T-helper 9 cell (primary cell): ENCODE measurements around the gene EXOC6B.

ENCODE experiments used
- DNase-seq: peaks from one replicate; pipeline ENCODE4 v3.0.0-alpha.2; 2020

Gene EXOC6B

DNA sequence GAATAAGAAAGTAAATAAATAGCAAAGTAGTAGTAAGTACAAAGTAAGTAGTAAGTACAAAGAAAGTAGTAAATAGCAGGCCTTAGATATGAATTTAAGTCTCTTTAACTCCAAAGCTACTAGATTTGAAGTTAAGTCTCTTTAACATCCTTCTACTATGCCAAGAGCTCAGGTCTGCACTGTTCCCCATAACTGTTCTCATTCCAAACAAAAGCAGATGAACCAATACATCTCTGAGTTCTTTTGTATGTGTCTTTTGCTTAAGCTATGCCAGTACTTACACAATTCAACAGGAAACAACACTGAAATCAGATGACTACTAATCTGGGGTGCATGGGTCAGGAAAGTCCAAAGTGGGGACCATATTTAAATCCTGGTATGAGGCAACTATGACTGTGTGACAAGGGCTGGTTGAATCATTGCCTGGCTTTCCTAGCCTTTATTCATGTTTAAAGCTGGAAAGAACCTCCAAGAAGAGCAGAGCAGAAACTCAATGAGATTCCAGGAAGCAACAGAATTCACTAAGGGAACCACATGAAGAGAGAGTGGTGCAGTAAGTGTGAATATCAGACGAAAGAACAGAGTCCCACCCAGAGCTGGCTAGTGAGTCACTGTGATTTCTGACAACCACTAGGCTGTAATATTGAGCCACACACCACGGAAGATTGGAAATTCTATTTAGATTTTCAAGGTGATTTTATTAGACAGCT lies 627.1 kb downstream of the EXOC6B start:
- DNase-seq: no peak

GRCh38 chr2:72193723-72194122 lies 632.1 kb downstream of the EXOC6B start:
- no peak for DNase-seq

DNA sequence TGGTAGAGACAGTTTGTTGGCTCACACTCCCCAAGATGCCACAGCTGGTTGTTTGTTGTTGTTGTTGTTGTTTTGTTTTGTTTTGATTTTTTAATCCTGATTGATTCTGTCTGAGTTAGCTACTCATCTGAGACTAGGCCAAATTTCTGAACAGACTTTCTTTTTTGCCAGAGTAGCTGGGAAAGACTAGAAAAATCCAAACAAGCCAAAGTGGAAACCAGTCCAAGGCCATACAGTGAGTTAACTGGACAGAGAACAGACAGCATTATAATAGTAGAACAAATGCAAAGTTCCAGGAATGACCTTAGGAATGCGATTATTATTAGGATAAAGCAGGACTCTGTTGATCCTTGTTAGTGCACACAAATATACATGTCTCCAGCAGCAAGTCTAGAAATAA lies 634.4 kb downstream of the EXOC6B start:
- no peak for DNase-seq

DNA sequence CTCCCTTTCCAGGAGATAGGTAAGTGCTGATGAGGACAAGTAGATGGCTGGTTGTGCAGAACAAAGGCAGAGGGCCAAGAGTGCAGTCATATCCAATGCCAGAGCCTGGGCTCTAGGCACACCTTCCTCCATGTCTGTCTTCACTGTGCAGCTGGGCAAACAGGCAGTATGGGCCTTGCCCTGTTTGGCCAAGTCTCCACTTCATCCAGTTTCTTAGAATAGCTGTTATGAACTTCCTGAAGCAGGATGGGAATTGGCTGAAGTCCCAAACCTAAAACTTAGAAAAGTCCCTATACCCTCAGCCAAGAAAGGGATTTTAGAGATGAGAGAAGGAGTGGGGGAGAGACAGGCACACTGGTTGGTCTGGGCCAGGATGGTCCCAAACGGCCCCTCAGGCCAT lies 640.6 kb downstream of the EXOC6B start:
- no peak for DNase-seq

DNA sequence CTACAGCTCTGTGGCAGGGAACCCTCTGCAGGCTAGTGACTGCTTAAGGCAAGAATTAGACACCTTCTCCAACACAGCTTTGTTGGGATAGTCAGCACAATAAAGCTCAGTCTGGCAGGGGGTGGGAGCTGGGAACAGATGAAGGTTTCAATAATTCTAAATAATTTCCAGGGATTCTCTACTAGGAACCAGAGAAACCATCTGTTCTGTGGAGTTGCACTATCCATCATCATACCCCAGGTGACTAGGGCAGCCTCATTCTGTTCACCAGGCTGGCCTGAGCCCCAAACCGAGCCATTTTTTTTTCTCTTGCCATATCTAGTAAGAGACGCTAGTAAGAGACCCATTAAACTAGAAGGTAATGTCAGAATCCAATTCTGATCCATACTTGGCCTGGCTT lies 642.4 kb downstream of the EXOC6B start:
- no peak for DNase-seq

GRCh38 chr2:72183016-72183415 lies 642.8 kb downstream of the EXOC6B start:
- no peak for DNase-seq

GRCh38 chr2:72182547-72182946 lies 643.3 kb downstream of the EXOC6B start:
- no peak for DNase-seq

- no peak for DNase-seq
Observed at GRCh38 chr2:72181616-72182015, 644.2 kb downstream of the EXOC6B start.

DNA sequence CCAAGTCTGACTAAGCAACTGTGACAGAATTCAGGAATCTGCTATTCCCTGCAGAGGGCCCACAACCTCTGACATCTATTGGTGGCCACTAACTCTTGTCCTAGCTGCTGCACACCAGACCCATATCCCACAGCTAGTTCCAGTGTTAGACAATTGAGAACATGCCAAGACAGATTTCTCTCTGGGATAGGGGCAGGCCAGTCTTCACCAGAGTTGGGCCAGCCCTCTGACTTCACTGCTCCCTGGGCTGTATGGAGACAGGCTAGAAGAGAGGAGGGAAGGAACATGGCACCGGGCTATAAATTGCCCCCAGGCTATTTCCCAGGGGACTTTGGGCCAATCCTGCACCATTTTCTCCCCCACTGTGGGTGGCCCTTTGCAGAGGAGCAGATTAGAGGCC lies 645.5 kb downstream of the EXOC6B start:
- DNase-seq: no peak

GRCh38 chr2:72178551-72178950 lies 647.3 kb downstream of the EXOC6B start:
- no peak for DNase-seq

DNA sequence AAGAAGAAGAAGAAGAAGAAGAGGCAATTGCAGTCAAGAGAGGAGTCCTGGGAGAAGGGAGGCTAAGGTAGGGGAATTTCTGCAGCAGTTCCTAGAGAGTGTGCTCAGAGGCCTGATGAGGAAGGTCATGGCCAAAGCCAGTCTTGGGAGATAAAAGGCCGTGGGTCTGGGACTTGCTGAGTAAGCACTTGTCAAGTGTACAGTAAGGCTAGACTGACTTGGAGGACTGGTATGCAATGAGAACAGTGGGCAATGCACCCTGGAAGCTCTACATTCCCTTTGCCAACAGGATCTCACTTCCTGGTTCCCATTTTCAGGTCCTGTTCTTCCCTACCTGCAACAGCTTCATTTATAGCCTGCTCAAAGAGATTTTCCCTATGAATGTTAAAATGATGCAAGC lies 649.6 kb downstream of the EXOC6B start:
- no peak for DNase-seq

DNA sequence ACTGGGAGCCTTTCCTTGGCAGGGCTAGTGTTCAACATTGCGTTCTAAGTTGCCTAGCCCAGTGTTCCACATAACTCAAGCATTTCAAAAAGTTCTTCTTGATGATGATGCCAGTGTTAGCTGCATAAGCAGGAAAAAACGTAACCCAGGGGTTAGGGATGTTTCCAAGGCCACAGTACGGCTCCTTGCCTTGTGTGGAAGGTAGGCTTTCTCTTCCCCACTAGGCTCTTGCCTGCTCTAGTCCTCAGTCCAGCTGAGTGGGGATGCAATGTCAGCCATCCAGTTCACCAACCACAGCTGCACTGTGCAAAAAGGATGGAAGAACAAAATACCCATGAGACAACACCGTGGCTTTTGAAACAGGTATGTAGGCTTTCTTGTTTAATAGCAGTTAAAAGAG lies 650.2 kb downstream of the EXOC6B start:
- DNase-seq: no peak

DNA sequence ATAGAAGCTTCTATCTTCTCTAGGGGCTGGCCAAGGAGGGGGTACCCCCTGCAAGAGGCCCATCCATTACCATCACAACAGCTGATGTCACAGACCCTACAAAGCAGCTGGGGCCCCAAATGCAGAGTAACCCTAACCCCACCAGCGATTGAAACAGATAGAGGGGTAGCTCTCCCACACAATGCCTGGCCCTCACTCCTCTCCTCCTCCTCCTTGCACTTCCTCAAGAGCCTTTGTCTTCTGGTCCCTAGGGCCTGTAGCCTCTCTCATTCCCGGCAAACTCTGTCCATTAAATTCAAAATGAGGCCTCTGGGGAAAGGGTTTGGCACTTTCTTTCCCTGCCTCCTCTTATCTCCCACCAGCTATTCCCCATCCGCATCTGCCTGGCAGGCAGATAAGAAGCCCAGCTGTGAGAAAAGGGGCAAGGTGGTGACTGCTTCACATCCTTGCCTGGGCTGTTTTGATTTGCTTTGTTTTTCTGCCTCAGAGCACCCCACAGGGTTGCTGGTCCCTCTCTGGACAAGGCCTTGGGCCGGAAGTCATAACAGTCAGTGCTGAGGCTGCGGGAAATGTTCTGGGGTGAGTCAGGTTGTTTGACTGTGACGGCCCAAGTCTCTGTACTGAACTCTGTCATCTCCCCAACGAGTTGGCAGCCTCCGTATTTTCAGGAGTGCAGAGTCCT lies 652.1 kb downstream of the EXOC6B start:
- DNase-seq: no peak

GRCh38 chr2:72172478-72172877 lies 653.4 kb downstream of the EXOC6B start:
- DNase-seq: no peak

GRCh38 chr2:72166279-72166678 lies 659.6 kb downstream of the EXOC6B start:
- DNase-seq: no peak

- DNase-seq: no peak
Observed at GRCh38 chr2:72165792-72166191, 660.0 kb downstream of the EXOC6B start.

DNA sequence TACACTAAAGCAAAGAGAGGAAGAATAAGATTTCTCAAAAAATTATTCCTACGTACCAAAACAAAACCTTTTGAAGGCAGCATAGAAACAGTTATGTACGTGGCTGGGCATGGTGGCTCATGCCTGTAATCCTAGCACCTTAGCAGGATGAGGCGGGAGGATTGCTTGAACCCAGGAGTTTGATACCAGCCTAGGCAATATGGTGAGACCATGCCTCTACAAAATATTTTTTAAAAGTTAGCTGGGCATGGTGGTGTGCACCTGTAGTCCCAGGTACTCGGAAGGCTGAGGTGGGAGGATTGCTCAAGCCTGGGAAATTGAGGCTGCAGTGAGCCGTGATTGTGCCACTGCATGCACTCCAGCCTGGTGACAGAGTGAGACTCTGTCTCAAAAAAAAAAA lies 663.3 kb downstream of the EXOC6B start:
- no peak for DNase-seq

GRCh38 chr2:72159211-72159993 lies 666.4 kb downstream of the EXOC6B start:
- no peak for DNase-seq

DNA sequence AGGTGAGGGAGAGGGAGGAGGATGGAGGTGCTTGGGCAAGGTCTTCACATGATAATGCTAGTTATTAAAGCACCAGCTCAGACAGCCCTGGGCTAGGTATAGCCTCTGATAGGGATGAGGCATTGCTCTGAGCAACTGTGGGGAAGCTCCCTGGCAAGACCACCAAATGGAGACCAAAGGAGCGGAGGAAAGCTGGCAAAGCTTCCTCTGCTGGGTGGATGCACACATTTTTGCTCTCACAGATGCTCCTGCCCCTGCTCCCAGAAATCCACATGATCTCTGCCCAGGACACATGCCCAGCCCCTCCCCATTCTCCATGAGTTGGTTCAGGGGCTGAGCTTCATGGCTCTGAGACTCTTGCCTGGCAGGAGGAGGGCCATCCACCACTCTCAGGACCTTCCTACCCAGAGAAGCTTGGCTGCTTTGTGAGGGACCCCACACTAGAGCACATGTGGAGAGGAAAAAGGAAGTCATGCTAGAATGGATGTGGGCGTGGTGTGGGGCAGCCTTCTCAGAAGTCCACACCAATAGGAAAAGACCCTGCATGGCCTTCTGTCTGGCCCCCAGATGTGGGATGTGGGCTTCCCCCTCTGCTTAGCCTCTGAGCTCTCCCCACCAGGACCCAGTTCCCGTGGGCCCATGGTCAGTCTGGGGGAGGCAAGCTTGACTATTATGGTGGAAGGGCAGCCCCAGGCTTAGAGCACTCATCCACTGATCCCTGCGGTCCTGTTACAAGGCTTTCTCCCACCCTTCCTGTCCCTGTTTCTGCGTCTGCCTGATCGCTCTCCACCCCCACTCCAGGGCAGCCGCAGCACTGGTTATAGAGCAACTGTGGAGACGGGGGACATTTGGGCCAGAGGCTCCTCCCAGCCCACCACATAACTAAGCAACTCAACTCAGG lies 667.7 kb downstream of the EXOC6B start:
- DNase-seq: no peak

DNA sequence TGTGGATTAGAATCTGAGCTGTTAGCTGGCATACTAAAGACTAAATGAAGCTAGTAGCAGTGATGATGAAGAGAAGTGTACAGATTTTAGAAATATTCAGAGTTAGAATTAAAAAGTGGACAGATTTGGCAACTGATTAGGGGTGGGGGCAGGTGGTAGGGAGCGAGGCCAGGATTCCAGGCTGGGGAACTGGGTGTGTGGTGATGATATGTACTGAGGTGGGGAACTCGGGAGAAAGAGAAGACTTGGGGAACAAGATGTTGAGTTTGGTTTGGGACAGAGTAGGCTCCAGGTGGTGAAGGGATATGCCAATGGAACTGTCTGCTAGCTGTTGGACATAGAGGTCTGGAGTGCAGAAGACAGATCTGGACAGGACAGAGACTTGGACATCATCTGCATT lies 669.0 kb downstream of the EXOC6B start:
- DNase-seq: no peak

- no peak for DNase-seq
Observed at GRCh38 chr2:72155737-72156136, 670.1 kb downstream of the EXOC6B start.

DNA sequence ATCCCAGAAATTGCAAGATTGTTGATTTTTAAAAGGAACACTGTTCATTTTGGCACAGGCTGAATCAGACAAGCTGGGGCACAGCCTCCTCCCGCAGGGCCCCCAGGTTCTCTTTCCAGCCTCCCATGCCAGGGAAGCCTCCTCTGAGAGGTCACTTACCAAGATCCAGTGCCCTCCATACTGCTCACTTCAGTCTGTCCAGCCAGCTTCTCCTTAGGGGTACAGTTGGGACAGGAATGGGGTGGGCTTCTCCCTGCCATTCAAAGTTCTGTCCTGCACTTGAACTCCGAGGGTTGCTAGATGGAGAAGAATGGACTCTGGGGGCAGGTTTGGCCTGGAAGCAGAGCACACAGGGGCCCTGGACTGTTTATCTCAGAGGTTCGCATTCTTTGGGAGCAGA lies 670.7 kb downstream of the EXOC6B start:
- DNase-seq: no peak
